Cardiac muscle cell (in vitro differentiated cells and primary cell): ENCODE results near the gene ARHGAP10. TPM values are rescaled to one million over a fixed set of nuclear protein-coding genes. Genes with fewer than 3 reads are reported as not detected.

Source experiments
- DNase-seq, 2 donors: peaks; one replicate each; pipeline versions ENCODE4 v3.0.0 to v3.0.0-alpha.2; 2010 to 2017; ENCODE audit warnings: low read depth in 1 of 2, low spot score in 1 of 2
- H3K27ac ChIP-seq: fragments of 200-600 bp; sonication (generic); 2 replicates; pipeline ENCODE4 v1.5.1; 2016
- H3K27me3 ChIP-seq: fragments of 200-600 bp; sonication (generic); 2 replicates; pipeline ENCODE4 v1.6.0; 2016; ENCODE audit warnings: control low read depth
- H3K36me3 ChIP-seq: fragments of 200-600 bp; sonication (generic); 2 replicates; pipeline ENCODE4 v1.5.1; 2016; ENCODE audit warnings: control low read depth
- H3K4me1 ChIP-seq: fragments of 200-600 bp; sonication (generic); 2 replicates; pipeline ENCODE4 v1.8.1; 2017; ENCODE audit warnings: low read depth, mild to moderate bottlenecking, mixed run types
- H3K4me3 ChIP-seq: fragments of 200-600 bp; sonication (generic); 2 replicates; pipeline ENCODE4 v1.5.1; 2016; ENCODE audit warnings: mild to moderate bottlenecking
- H3K9me3 ChIP-seq: fragments of 200-600 bp; sonication (generic); 2 replicates; pipeline ENCODE4 v1.5.1; 2017; ENCODE audit warnings: low read depth, mild to moderate bottlenecking, control low read depth
- CTCF ChIP-seq: IDR thresholded peaks from 2 replicates; pipeline ENCODE4 v1.5.1; 2012; ENCODE audit warnings: low read depth, mild to moderate bottlenecking, low read length
- polyA plus RNA-seq: library from polyadenylated mRNA; unstranded; fragments of >200 nt; fragmentation: Nextera tagmentation; extraction: Ambion mirVana; gene quantifications from 2 replicates; pipeline ENCODE4 v1.2.1, GENCODE V29; 2016
- total RNA-seq: library from RNA; depleted of rRNA; stranded (reverse); fragments of >200 nt; gene quantifications from 2 replicates; pipeline ENCODE4 v1.2.3, GENCODE V29; 2016

ARHGAP10 gene
- total and polyA plus RNA-seq, 2 experiments from 2014 or later, result 12.1 to 15.0 TPM

- no peak overlapping the region for H3K4me3 ChIP-seq
- H3K4me1 ChIP-seq, result peaks cover 38% of the 10 kb centered on the region
- TF ChIP-seq CTCF, result no peak
- H3K27me3 ChIP-seq, result no peaks in the 10 kb centered on the region
- DNase-seq, result no peak
- no peaks in the 10 kb centered on the region for H3K9me3 ChIP-seq
- no peak overlapping the region for H3K27ac ChIP-seq
- H3K36me3 ChIP-seq, result no peaks in the 10 kb centered on the region
These were observed 58.5 kb downstream of the ARHGAP10 start for GRCh38 chr4:147790412-147790811.

GRCh38 chr4:147791341-147791740, 59.5 kb downstream of the ARHGAP10 start:
- Histone ChIP-seq H3K27ac (no peak overlapping the region), H3K9me3 (no peaks in the 10 kb centered on the region), H3K4me3 (no peak overlapping the region), H3K36me3 (no peaks in the 10 kb centered on the region), H3K27me3 (no peaks in the 10 kb centered on the region), H3K4me1 (peaks cover 29% of the 10 kb centered on the region)
- TF ChIP-seq CTCF, result no peak
- no peak for DNase-seq

- Histone ChIP-seq H3K4me1 (peaks cover 24% of the 10 kb centered on the region), H3K27me3 (no peaks in the 10 kb centered on the region), H3K36me3 (no peaks in the 10 kb centered on the region), H3K9me3 (no peaks in the 10 kb centered on the region), H3K4me3 (no peak overlapping the region), H3K27ac (no peak overlapping the region)
- DNase-seq, result no peak
- no peak for TF ChIP-seq CTCF
These were observed 60.0 kb downstream of the ARHGAP10 start for GRCh38 chr4:147791865-147792264.

GRCh38 chr4:147793569-147794313, 61.9 kb downstream of the ARHGAP10 start:
- H3K4me1 ChIP-seq, result peaks cover 14% of the 10 kb centered on the region
- no peaks in the 10 kb centered on the region for H3K36me3 ChIP-seq
- H3K4me3 ChIP-seq, result no peak overlapping the region
- peak overlapping the region; percentile 36 for H3K27ac ChIP-seq
- TF ChIP-seq CTCF, result no peak
- H3K9me3 ChIP-seq, result no peaks in the 10 kb centered on the region
- H3K27me3 ChIP-seq, result no peaks in the 10 kb centered on the region
- DNase-seq, result no peak

GRCh38 chr4:147794314-147794680, 62.4 kb downstream of the ARHGAP10 start:
- Histone ChIP-seq H3K36me3 (no peaks in the 10 kb centered on the region), H3K27ac (no peak overlapping the region), H3K4me1 (peaks cover 9% of the 10 kb centered on the region), H3K27me3 (no peaks in the 10 kb centered on the region), H3K4me3 (no peak overlapping the region), H3K9me3 (no peaks in the 10 kb centered on the region)
- DNase-seq, result no peak
- TF ChIP-seq CTCF, result no peak
